HepG2 (cell line): ENCODE results near the gene PARN. TPM values are rescaled to one million over a fixed set of nuclear protein-coding genes. Genes with fewer than 3 reads are reported as not detected.

Source experiments
- CBFB ChIP-seq: sonication (generic); formaldehyde crosslinking; IDR thresholded peaks from 2 replicates; pipeline ENCODE4 v1.4.0; 2020; ENCODE audit warnings: missing genetic modification reagents
- CREM ChIP-seq, 2 experiments: sonication (generic) in 1 of 2; formaldehyde crosslinking in 1 of 2; IDR thresholded peaks; 2 replicates each; pipeline versions ENCODE4 v1.4.0 to v1.6.1; 2016 to 2020; ENCODE audit warnings: antibody characterized with exemption in 1 of 2, mild to moderate bottlenecking in 1 of 2, missing genetic modification reagents in 1 of 2
- FOSL2 ChIP-seq: sonication (generic); formaldehyde crosslinking; IDR thresholded peaks from 2 replicates; pipeline ENCODE4 v1.4.0; 2020; ENCODE audit warnings: missing genetic modification reagents
- GABPA ChIP-seq, 2 experiments: IDR thresholded peaks; 2 replicates each; pipeline ENCODE4 v1.6.1; 2011 to 2016; ENCODE audit warnings: low read depth in 2 of 2, low read length in 1 of 2, missing biosample characterization in 1 of 2, missing genetic modification characterization in 1 of 2
- GLI4 ChIP-seq: sonication (generic); formaldehyde crosslinking; IDR thresholded peaks from 2 replicates; pipeline ENCODE4 v1.5.1; 2020; ENCODE audit warnings: missing genetic modification reagents, mild to moderate bottlenecking, moderate library complexity, borderline replicate concordance
- HMG20B ChIP-seq: conservative IDR thresholded peaks from 2 replicates; pipeline ENCODE4 v1.6.1; 2016; ENCODE audit warnings: missing genetic modification reagents, missing compliant biosample characterization
- HNRNPUL1 ChIP-seq: fragments of 200-400 bp; formaldehyde crosslinking; IDR thresholded peaks from 2 replicates; pipeline ENCODE4 v1.6.1; 2017; ENCODE audit warnings: low read depth, mild to moderate bottlenecking, low read length, moderate library complexity
- ISX ChIP-seq: sonication (generic); formaldehyde crosslinking; conservative IDR thresholded peaks from 2 replicates; pipeline ENCODE4 v1.5.0; 2020; ENCODE audit warnings: missing genetic modification reagents
- KDM1A ChIP-seq: IDR thresholded peaks from 2 replicates; pipeline ENCODE4 v1.6.1; 2016; ENCODE audit warnings: missing compliant biosample characterization
- MEIS1 ChIP-seq: sonication (generic); formaldehyde crosslinking; IDR thresholded peaks from 2 replicates; pipeline ENCODE4 v1.9.0; 2021; ENCODE audit warnings: mild to moderate bottlenecking, missing genetic modification reagents, moderate library complexity, borderline replicate concordance
- MLX ChIP-seq: IDR thresholded peaks from 2 replicates; pipeline ENCODE4 v1.6.1; 2016
- MXD3 ChIP-seq: IDR thresholded peaks from 2 replicates; pipeline ENCODE4 v1.6.1; 2016; ENCODE audit warnings: mild to moderate bottlenecking, missing biosample characterization, missing genetic modification reagents
- NFKB2 ChIP-seq: sonication (generic); formaldehyde crosslinking; IDR thresholded peaks from 2 replicates; pipeline ENCODE4 v1.4.0; 2020; ENCODE audit warnings: missing genetic modification reagents, borderline replicate concordance
- PATZ1 ChIP-seq: sonication (generic); formaldehyde crosslinking; IDR thresholded peaks from 2 replicates; pipeline ENCODE4 v1.4.0; 2020; ENCODE audit warnings: missing genetic modification reagents
- PHF20 ChIP-seq: sonication (generic); formaldehyde crosslinking; IDR thresholded peaks from 2 replicates; pipeline ENCODE4 v1.5.0; 2020; ENCODE audit warnings: mild to moderate bottlenecking, missing genetic modification reagents
- POLR2A ChIP-seq, 2 experiments: IDR thresholded peaks; 2 replicates each; pipeline ENCODE4 v1.6.1; 2011; ENCODE audit warnings: low read depth in 2 of 2, low read length in 2 of 2, mild to moderate bottlenecking in 1 of 2, moderate library complexity in 1 of 2; ENCODE audit not compliant: insufficient read depth in 1 of 2
- SATB2 ChIP-seq: sonication (generic); formaldehyde crosslinking; IDR thresholded peaks from 2 replicates; pipeline ENCODE4 v1.5.0; 2020; ENCODE audit warnings: missing genetic modification reagents
- SMAD9 ChIP-seq: sonication (generic); formaldehyde crosslinking; IDR thresholded peaks from 2 replicates; pipeline ENCODE4 v1.5.1; 2020; ENCODE audit warnings: mild to moderate bottlenecking, missing genetic modification reagents
- SSRP1 ChIP-seq: IDR thresholded peaks from 2 replicates; pipeline ENCODE4 v1.6.1; 2016; ENCODE audit warnings: control low read depth
- TBP ChIP-seq: sonication (generic); formaldehyde crosslinking; IDR thresholded peaks from 2 replicates; pipeline ENCODE4 v1.5.0; 2020; ENCODE audit warnings: missing genetic modification reagents
- TBX2 ChIP-seq: sonication (generic); formaldehyde crosslinking; IDR thresholded peaks from 2 replicates; pipeline ENCODE4 v1.5.0; 2020; ENCODE audit warnings: missing genetic modification reagents, mild to moderate bottlenecking, borderline replicate concordance
- WIZ ChIP-seq: sonication (generic); formaldehyde crosslinking; IDR thresholded peaks from 2 replicates; pipeline ENCODE4 v1.5.1; 2020; ENCODE audit warnings: mild to moderate bottlenecking, missing genetic modification reagents
- ZBTB3 ChIP-seq: sonication (generic); formaldehyde crosslinking; IDR thresholded peaks from 2 replicates; pipeline ENCODE4 v1.4.0; 2020; ENCODE audit warnings: low read depth, mild to moderate bottlenecking, moderate library complexity, missing genetic modification reagents, borderline replicate concordance
- ZIK1 ChIP-seq: sonication (generic); formaldehyde crosslinking; IDR thresholded peaks from 2 replicates; pipeline ENCODE4 v1.5.0; 2020; ENCODE audit warnings: mild to moderate bottlenecking, low read depth, missing genetic modification reagents, borderline replicate concordance
- ZKSCAN8 ChIP-seq: IDR thresholded peaks from 2 replicates; pipeline ENCODE4 v1.6.1; 2016; ENCODE audit warnings: borderline replicate concordance, missing genetic modification reagents, missing compliant biosample characterization
- ZNF121 ChIP-seq: sonication (generic); formaldehyde crosslinking; IDR thresholded peaks from 2 replicates; pipeline ENCODE4 v1.5.0; 2020; ENCODE audit warnings: mild to moderate bottlenecking, missing genetic modification reagents
- ZNF234 ChIP-seq: sonication (generic); formaldehyde crosslinking; conservative IDR thresholded peaks from 2 replicates; pipeline ENCODE4 v1.5.1; 2020; ENCODE audit warnings: mild to moderate bottlenecking, missing genetic modification reagents
- ZNF772 ChIP-seq: sonication (generic); formaldehyde crosslinking; IDR thresholded peaks from 2 replicates; pipeline ENCODE4 v1.5.0; 2020; ENCODE audit warnings: mild to moderate bottlenecking, missing genetic modification reagents
- ZNF816 ChIP-seq: sonication (generic); formaldehyde crosslinking; IDR thresholded peaks from 2 replicates; pipeline ENCODE4 v1.8.0; 2022; ENCODE audit warnings: missing genetic modification reagents, mild to moderate bottlenecking, borderline replicate concordance
- polyA plus RNA-seq, 8 experiments: library from polyadenylated mRNA; depleted of rRNA in 3 of 8; stranded (reverse) in 7 of 8; unstranded in 1 of 8; fragments of >200 nt; fragmentation: Illumina TruSeq in 4 of 8; extraction: Trizol in 4 of 8; gene quantifications; 2 replicates each; pipeline versions ENCODE4 v1.2.1 to v1.2.3, GENCODE V29; 2011 to 2016; ENCODE audit warnings: low read depth in 4 of 8, missing spikeins in 1 of 8, mixed read lengths in 1 of 8; ENCODE audit not compliant: insufficient read depth in 1 of 8
- total RNA-seq, 5 experiments: library from RNA; depleted of rRNA; stranded (reverse); fragments of >200 nt; fragmentation: Illumina TruSeq; extraction: Trizol; gene quantifications; 2 replicates each; pipeline ENCODE4 v1.2.3, GENCODE V29; 2016; ENCODE audit warnings: low read depth in 1 of 5

The PARN gene
- total and polyA plus RNA-seq, 2 of the 13 experiments (the other 11 are each of a cell fraction or from before 2014, with no cell fraction given): 13.3 to 47.6 TPM

GRCh38 chr16:14632693-14633569, 2.9 kb upstream of the PARN start, which contains the start of gene BFAR (continued):
- TF ChIP-seq PATZ1 (CRISPR knock-in tag): peak; percentile 84
- peak; percentile 78 for TF ChIP-seq FOSL2
- TF ChIP-seq SSRP1 (CRISPR knock-in tag): peak; percentile 59; the same call in 1 of the 2 replicates
- TF ChIP-seq POLR2A (IDR thresholded peaks at IDR 0.05; ENCODE audit: insufficient read depth in 1 of 2, low read depth in 2 of 2, low read length in 2 of 2): peak; percentile 48 to 99; a peak in 3 of 4 replicates
- peak; percentile 47; the same call in 1 of the 2 replicates for TF ChIP-seq ZNF816
- no peak for TF ChIP-seq TBP
- TF ChIP-seq WIZ (CRISPR knock-in tag): peak; percentile 73; the same call in 1 of the 2 replicates
- TF ChIP-seq ZBTB3 (CRISPR knock-in tag): peak; percentile 91; the same call in 1 of the 2 replicates
- TF ChIP-seq HNRNPUL1: no peak
- peak; percentile 78; the same call in 1 of the 2 replicates for TF ChIP-seq MEIS1 (CRISPR knock-in tag)
- TF ChIP-seq GABPA (IDR thresholded peaks at IDR 0.05; ENCODE audit: low read depth, low read length): peak; percentile 81
- TF ChIP-seq GABPA (CRISPR knock-in tag; IDR thresholded peaks at IDR 0.05; ENCODE audit: low read depth): peak; percentile 96
- peak; percentile 89 for TF ChIP-seq CREM (IDR thresholded peaks at IDR 0.05)
- no peak for TF ChIP-seq CREM (CRISPR knock-in tag; IDR thresholded peaks at IDR 0.05)
- TF ChIP-seq PHF20: peak; percentile 95
- no peak for TF ChIP-seq ZIK1 (CRISPR knock-in tag)
- TF ChIP-seq ZNF121 (CRISPR knock-in tag): peak; percentile 67; the same call in 1 of the 2 replicates
- TF ChIP-seq CBFB: peak; percentile 80
- peak; percentile 91 for TF ChIP-seq ZKSCAN8
- peak; percentile 84 for TF ChIP-seq MLX (CRISPR knock-in tag)
- TF ChIP-seq ISX (CRISPR knock-in tag): no peak
- TF ChIP-seq KDM1A (CRISPR knock-in tag): 0 out of 2 replicates have a peak, but pooled peaks have one; percentile 7
- peak; percentile 66 for TF ChIP-seq NFKB2 (CRISPR knock-in tag)
- peak; percentile 74 for TF ChIP-seq HMG20B (CRISPR knock-in tag)
- peak; percentile 72; the same call in 1 of the 2 replicates for TF ChIP-seq SMAD9 (CRISPR knock-in tag)
- TF ChIP-seq TBX2 (CRISPR knock-in tag): peak; percentile 62; the same call in 1 of the 2 replicates
- peak; percentile 68 for TF ChIP-seq MXD3
- TF ChIP-seq ZNF772 (CRISPR knock-in tag): peak; percentile 90
- peak; percentile 92 for TF ChIP-seq SATB2 (CRISPR knock-in tag)
- no peak for TF ChIP-seq ZNF234 (CRISPR knock-in tag)
- TF ChIP-seq GLI4 (CRISPR knock-in tag): peak; percentile 35; the same call in 1 of the 2 replicates
